ENCODE data around the gene HECW1. TPM values are rescaled to one million over a fixed set of nuclear protein-coding genes. Genes with fewer than 3 reads are reported as not detected.
"Not testable (repeated sequence)": the region's sequence is repeated elsewhere in the genome, so short reads cannot be mapped to it uniquely, and the experiment has no call there.

Gene HECW1
- polyA plus RNA-seq, 6 donors from 2014 or later = not detected

DNA sequence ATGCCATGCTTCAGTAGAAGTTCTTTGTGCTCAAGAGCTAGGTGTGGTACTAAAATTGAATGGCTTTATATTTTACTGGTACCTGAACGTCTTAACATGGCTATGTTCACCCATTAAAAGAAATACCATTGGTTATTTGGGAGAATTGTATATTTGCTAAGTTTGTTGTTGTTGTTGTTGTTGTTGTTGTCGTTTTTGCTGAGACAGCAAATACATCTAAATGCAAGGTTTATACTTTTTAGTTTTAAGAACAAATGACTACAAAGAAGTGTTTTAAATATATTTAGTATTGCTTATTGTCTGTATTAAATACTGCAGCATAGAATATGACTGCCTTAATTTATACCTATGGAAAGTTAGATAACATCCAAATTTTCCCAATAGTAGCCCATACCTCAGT is 66.9 kb downstream of the HECW1 start:
- Mint-ChIP-seq H3K4me3 (no peak overlapping the region), H3K9me3 (peaks cover 0 to 8% (median 2%) of the 10 kb centered on the region in 7 donors), H3K27ac (no peak overlapping the region), H3K27me3 (peaks cover under 1 to 10% (median 5%) of the 10 kb centered on the region in 3 donors), H3K36me3 (no peaks in the 10 kb centered on the region), H3K4me1 (no peaks in the 10 kb centered on the region)
- no peak for DNase-seq
- no peak for ATAC-seq (ENCODE audit: low read depth in 2 of 2)

DNA sequence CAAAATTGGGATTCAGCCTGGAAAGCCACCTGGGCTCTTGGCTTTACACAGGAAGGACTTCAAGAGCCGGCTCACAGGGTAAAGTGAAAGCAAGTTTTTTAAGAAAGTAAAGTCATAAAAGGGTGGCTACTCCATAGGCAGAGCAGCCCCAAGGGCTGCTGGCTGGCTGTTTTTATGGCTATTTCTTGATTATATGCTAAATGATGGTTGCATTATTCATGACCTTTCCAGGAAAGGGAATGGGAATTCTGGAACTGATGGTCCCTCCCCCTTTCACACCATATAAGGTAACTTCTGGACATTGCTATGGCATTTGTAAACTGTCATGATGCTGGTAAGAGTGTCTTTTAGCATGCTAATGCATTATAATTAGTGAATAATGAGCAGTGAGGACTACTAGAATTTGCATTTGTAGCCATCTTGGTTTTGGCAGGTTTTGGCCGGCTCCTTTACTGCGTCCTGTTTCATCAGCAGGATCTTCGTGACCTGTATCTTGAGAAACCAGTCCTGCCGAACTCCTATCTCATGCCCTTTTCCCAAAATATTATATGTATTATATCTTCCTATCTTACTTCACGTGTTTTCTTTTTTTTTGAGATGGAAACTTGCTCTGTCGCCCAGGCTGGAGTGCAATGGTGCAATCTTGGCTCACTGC is 80.5 kb downstream of the HECW1 start:
- Mint-ChIP-seq H3K9me3 (no peaks in the 10 kb centered on the region), H3K27me3 (peaks cover 0 to 14% (median 12%) of the 10 kb centered on the region in 3 donors), H3K4me1 (no peaks in the 10 kb centered on the region), H3K27ac (no peak overlapping the region), H3K36me3 (no peaks in the 10 kb centered on the region), H3K4me3 (no peak overlapping the region)
- DNase-seq = no peak
- no peak for ATAC-seq (ENCODE audit: low read depth in 2 of 2)

DNA sequence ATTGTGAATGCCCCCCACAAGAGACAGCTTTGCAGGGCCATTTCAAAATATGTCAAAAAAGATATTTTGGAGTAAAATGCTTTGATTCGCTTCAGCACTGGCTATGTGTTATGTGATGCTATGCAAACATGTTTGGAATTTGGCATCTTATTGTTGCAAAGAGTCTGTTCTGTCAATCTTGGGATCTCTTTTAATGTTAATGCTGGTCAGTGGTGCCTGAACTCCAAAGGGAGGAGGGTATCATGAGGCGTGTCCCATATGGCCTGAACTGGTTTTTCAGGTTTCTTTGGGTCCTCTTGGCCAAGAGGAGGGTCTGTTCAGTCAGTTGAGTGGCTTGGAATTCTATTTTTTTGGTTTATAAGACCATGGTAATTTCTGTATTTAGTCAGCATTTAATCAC is 81.4 kb downstream of the HECW1 start:
- Mint-ChIP-seq H3K4me1 (no peaks in the 10 kb centered on the region), H3K4me3 (no peak overlapping the region), H3K36me3 (no peaks in the 10 kb centered on the region), H3K9me3 (no peaks in the 10 kb centered on the region), H3K27me3 (peaks cover 0 to 9% (median 7%) of the 10 kb centered on the region in 3 donors), H3K27ac (peak overlapping the region in 1 of 6 donors; percentile 43)
- ATAC-seq (ENCODE audit: low read depth in 2 of 2) = no peak
- no peak for DNase-seq

DNA sequence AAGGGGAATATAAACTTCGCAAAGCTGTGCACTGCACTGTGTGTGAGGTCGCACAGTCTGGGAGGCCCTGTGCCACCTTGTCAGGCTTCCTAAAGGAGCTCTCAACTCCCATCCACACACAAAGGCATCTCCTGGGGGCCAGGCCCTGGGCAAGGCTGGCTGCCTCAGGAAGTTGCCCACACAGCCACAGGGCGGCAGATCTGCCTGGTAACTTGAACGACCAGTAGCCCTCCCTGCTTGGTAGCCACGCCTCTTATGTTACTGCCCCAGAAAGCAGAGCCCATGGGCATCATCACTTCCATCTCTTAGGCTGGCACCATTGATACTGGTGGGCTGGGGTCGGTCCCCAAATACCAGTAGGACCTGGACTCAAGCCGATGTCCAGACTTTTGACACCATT is 82.8 kb downstream of the HECW1 start:
- Mint-ChIP-seq H3K36me3 (no peaks in the 10 kb centered on the region), H3K27ac (no peak overlapping the region), H3K9me3 (no peaks in the 10 kb centered on the region), H3K4me1 (no peaks in the 10 kb centered on the region), H3K4me3 (no peak overlapping the region), H3K27me3 (peaks cover 0 to 9% (median 0%) of the 10 kb centered on the region in 3 donors)
- no peak for DNase-seq
- no peak for ATAC-seq (ENCODE audit: low read depth in 2 of 2)

DNA sequence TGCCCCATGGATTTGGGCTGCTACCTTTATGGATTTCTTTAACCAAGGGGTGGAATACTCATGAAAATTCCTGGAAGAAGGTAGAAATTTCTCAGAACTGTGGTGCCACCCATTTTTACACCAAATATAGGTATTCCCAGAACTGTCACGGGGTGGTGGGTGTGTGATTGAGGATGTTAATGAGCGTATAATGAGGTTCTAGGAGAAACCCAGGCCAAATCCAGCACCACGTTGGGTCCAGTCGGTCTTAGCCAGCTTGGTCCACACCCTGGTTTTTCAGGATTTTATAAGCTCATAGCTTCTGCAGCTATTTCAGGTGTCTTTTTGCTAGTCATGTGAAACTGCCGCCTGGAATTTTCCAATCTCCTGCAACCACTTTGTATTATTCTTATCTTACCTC is 83.3 kb downstream of the HECW1 start:
- no peaks in the 10 kb centered on the region for H3K36me3 Mint-ChIP-seq
- DNase-seq (no peak), ATAC-seq (ENCODE audit: low read depth in 2 of 2) (no peak)
- H3K9me3 Mint-ChIP-seq = no peaks in the 10 kb centered on the region
- no peak overlapping the region for H3K4me3 Mint-ChIP-seq
- no peaks in the 10 kb centered on the region for H3K4me1 Mint-ChIP-seq
- peaks cover 0 to 5% (median 0%) of the 10 kb centered on the region in 3 donors for H3K27me3 Mint-ChIP-seq
- no peak overlapping the region for H3K27ac Mint-ChIP-seq

DNA sequence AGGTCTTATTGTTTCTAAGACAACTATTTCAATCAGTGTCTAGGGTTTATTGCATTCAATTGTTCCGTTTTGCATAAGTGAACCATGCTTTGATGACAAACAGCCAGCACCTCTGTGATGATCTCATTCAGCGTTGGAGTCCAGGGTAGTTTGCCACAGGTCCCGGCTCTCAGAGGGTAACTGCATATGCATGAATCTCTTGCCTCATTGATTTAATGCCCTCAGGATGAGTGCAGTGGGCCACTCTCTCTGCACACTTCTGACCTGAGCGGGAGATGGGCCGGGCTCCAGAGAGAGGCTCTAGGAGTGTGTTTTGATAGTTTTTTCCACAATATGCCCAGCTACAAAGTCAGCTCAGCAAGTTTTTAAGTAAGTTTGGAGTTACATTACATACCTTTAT is 83.9 kb downstream of the HECW1 start:
- no peaks in the 10 kb centered on the region for H3K4me1 Mint-ChIP-seq
- H3K9me3 Mint-ChIP-seq = no peaks in the 10 kb centered on the region
- no peaks in the 10 kb centered on the region for H3K36me3 Mint-ChIP-seq
- peak overlapping the region in 1 of 8 donors; percentile 31 for H3K4me3 Mint-ChIP-seq
- no peaks in the 10 kb centered on the region for H3K27me3 Mint-ChIP-seq
- ATAC-seq (ENCODE audit: low read depth in 2 of 2) (no peak), DNase-seq (no peak)
- no peak overlapping the region for H3K27ac Mint-ChIP-seq

DNA sequence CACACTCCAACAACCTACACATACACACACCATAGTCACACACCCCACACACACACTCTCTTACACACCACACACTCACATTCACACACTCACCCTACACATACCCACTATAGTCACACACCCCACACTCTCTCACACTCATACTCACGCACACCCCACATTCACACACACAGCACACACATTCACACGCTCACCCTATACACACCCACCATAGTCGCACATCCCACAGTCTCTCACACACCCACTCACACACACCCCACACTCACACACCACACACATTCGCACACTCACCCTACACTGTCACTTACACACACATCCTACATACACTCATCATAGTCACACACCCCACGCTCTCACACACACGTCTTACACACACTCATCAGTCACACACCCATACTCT is 85.6 kb downstream of the HECW1 start:
- peaks cover 0 to 4% (median 0%) of the 10 kb centered on the region in 3 donors for H3K27me3 Mint-ChIP-seq
- H3K27ac Mint-ChIP-seq = no peak overlapping the region
- H3K4me1 Mint-ChIP-seq = no peaks in the 10 kb centered on the region
- no peaks in the 10 kb centered on the region for H3K36me3 Mint-ChIP-seq
- H3K9me3 Mint-ChIP-seq = no peaks in the 10 kb centered on the region
- ATAC-seq (ENCODE audit: low read depth in 2 of 2) (no peak), DNase-seq (no peak)
- H3K4me3 Mint-ChIP-seq = no peak overlapping the region

DNA sequence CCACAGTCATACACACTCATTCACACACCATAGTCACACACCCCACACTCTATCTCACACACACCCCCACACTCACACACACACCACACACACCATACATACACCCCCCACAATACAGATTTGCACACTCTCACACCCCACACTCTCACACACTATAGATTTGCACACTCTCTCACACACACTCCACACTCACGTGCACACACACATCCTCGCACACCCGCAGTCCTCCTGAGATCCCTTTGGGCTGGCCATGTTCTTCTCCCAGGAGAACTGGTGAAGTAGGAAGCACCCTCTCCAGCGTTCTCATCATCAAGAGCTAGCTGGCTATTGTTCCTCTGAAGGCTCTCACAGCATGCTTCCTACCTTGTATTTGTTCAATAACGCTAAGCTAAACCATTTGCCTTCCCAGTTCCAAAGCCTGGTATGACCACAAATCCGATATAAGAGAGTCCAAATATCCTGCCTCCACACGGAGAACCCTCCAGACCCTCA is 86.2 kb downstream of the HECW1 start:
- H3K27ac Mint-ChIP-seq = no peak overlapping the region
- ATAC-seq (ENCODE audit: low read depth in 2 of 2) (no peak), DNase-seq (no peak)
- H3K4me3 Mint-ChIP-seq = no peak overlapping the region
- no peaks in the 10 kb centered on the region for H3K9me3 Mint-ChIP-seq
- no peaks in the 10 kb centered on the region for H3K36me3 Mint-ChIP-seq
- H3K4me1 Mint-ChIP-seq = no peaks in the 10 kb centered on the region
- peaks cover 0 to 4% (median 0%) of the 10 kb centered on the region in 3 donors for H3K27me3 Mint-ChIP-seq

DNA sequence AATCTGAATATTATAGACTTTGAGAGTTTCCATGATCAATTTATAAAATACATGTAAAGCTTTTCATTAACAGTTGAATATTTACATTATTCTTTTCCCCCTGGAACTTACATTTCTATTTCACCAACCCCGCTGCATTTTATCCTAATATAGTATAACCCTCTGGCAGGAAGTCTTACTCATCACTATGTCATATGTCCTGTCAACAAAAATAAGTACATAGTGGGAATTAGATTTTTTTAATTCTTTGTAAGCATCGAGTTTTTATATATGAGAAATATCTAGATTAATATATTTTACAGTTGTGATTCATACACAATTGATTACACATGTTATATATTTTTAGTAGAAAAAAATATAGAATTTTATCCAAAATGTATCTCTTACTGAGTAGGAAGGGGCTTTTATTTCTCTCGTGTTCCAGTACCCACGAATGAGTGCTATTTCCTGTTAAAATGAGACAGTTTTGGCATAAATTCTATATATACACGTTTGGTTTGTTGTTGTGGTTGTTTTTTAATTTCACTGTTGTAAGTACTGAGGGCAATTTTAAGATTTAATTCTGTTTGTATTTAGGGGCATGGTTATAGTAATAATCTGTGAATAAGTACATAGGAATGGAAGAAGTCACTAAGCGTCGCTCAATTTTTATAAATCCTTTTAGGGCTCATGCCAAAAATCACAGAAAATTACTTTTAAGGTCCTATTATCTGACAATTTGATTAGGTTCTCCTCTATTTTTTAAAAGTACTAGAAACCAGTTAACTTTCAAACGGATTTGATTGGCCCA is 87.1 kb downstream of the HECW1 start:
- H3K27me3 Mint-ChIP-seq = peaks cover 0 to 4% (median 0%) of the 10 kb centered on the region in 3 donors
- H3K36me3 Mint-ChIP-seq = no peaks in the 10 kb centered on the region
- H3K27ac Mint-ChIP-seq = no peak overlapping the region
- H3K9me3 Mint-ChIP-seq = no peaks in the 10 kb centered on the region
- ATAC-seq (ENCODE audit: low read depth in 2 of 2) = no peak
- DNase-seq = no peak
- no peak overlapping the region for H3K4me3 Mint-ChIP-seq
- no peaks in the 10 kb centered on the region for H3K4me1 Mint-ChIP-seq

DNA sequence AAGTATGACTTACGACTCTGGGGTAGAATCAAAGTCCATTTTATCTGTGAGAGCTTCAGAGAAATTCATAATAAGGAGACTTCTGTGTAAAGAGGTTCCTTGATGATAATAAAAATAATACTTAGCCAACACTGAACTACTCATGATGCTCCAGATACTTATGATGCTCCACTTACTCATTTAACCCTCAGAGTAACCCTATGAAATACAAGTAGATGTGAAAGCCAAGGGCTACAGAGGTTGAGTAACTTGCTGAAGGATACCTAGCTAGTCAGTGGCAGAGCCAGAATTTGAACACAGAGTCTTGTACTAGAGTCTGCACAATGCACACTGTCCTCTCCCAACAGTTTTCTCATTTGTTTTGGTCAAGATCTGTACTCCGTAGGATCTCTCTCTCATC is 89.5 kb downstream of the HECW1 start:
- Mint-ChIP-seq H3K4me3 (no peak overlapping the region), H3K36me3 (no peaks in the 10 kb centered on the region), H3K27me3 (peaks cover 0 to 6% (median 4%) of the 10 kb centered on the region in 3 donors), H3K4me1 (no peaks in the 10 kb centered on the region), H3K27ac (no peak overlapping the region), H3K9me3 (no peaks in the 10 kb centered on the region)
- ATAC-seq (ENCODE audit: low read depth in 2 of 2) = no peak
- no peak for DNase-seq

DNA sequence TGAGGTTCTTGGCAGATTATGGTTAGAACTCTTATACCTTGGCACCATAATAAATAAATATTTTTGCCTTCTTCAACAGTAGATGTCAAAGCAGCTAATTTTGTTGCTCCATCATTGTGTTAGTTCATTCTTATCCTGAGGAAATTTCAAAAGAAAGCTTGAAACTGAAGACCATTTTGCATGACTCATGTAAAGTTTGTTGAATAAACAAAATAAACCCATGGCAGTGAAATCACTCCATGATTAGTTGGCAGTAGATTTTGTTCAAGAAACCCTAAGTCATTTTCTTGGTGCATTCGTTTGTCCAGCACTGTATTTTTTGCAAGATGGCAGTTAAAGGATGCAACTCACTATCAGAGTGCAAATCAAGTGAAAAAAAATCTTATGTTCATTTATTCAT is 91.6 kb downstream of the HECW1 start:
- DNase-seq (no peak), ATAC-seq (ENCODE audit: low read depth in 2 of 2) (no peak)
- Mint-ChIP-seq H3K36me3 (no peaks in the 10 kb centered on the region), H3K27me3 (peaks cover 0 to 6% (median 4%) of the 10 kb centered on the region in 3 donors), H3K27ac (no peak overlapping the region), H3K9me3 (no peaks in the 10 kb centered on the region), H3K4me1 (no peaks in the 10 kb centered on the region), H3K4me3 (no peak overlapping the region)

DNA sequence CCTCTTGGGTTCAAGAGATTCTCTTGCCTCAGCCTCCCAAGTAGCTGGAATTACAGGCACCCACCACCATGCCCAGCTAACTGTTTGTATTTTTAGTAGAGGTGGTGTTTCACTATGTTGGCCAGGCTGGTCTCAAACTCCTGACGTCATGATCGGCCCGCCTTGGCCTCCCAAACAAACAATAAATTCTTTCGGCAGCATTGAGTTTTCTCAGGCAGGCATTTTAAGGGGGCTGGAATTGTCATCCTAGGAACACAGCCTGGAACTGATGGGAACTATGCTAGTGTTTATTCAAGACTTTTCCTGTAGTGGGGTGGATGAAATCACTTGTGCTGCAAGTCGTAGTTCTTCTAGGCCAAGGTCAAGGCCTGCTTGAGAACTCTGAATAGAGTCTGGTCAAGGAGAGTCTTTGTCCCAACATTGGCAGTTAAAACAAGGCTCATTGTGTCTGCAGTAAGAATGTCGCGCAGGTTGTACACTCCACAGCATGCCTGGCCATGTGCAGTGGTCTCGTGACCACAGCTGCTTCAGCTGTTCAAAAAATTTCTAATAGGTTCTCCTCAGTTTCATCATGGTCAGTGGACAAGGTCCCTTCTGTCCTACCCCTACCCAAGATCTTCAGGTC is 92.8 kb downstream of the HECW1 start:
- H3K9me3 Mint-ChIP-seq = no peaks in the 10 kb centered on the region
- no peak overlapping the region for H3K27ac Mint-ChIP-seq
- no peak overlapping the region for H3K4me3 Mint-ChIP-seq
- no peaks in the 10 kb centered on the region for H3K4me1 Mint-ChIP-seq
- H3K36me3 Mint-ChIP-seq = no peaks in the 10 kb centered on the region
- peaks cover 6 to 8% (median 7%) of the 10 kb centered on the region in 3 donors for H3K27me3 Mint-ChIP-seq
- ATAC-seq (ENCODE audit: low read depth in 2 of 2) (no peak), DNase-seq (no peak)

DNA sequence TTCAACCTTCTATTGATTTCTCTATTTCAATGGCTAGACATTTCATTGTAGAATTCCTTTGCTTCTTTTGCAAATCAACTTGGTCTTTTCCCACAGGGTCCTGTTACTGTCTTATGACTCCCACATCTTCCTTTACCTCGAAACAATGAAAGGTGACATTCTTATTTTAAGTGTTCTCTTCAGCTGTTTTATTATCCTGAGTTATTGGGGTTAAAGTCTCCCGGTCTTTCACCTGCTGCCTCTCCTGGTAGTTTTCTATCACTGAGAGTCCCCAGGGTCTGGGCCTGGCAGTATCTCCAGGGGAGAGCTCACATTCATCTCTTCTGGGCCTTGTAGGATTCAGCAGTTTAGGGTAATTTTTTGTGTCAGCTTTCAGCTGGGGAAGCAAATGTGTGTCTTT is 95.8 kb downstream of the HECW1 start:
- Mint-ChIP-seq H3K27me3 (peaks cover 6 to 11% (median 8%) of the 10 kb centered on the region in 3 donors), H3K4me3 (no peak overlapping the region), H3K36me3 (no peaks in the 10 kb centered on the region), H3K9me3 (no peaks in the 10 kb centered on the region), H3K4me1 (no peaks in the 10 kb centered on the region), H3K27ac (no peak overlapping the region)
- DNase-seq (no peak), ATAC-seq (ENCODE audit: low read depth in 2 of 2) (no peak)

DNA sequence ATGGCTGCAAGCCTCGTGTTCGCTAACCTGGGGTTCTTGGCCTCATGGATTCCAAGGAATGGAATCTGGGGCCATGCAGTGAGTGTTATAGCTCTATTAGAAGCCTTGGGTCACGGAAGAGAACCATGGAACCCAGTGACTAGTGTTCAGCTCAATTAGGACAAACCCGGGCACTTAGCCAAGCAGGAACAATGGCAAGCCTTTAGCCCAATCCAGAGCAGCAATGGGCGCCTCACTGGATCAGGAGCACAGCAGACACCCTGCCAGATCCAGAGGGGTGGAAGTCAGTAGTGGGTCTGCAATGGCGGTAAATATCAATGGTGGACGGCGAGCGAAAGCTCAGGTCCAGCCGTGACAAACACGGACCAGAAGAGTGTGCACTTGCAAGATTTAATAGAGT is 98.1 kb downstream of the HECW1 start:
- H3K9me3 Mint-ChIP-seq; DNase-seq; ATAC-seq (ENCODE audit: low read depth in 2 of 2); H3K4me1 Mint-ChIP-seq; H3K4me3 Mint-ChIP-seq; H3K27ac Mint-ChIP-seq; H3K36me3 Mint-ChIP-seq: not testable (repeated sequence)
- peaks cover 6 to 18% (median 12%) of the 10 kb centered on the region in 3 donors for H3K27me3 Mint-ChIP-seq
